ENCODE results near the gene SPATS2L.

SPATS2L gene

GRCh38 chr2:200525066-200525465 lies 218.6 kb downstream of the SPATS2L start:
- no peak for DNase-seq (ENCODE audit: low read depth)
- no peak for TF ChIP-seq CTCF (IDR thresholded peaks at IDR 0.05; ENCODE audit: insufficient read depth, low read depth, low read length, missing control alignments)
- H3K4me3 ChIP-seq (ENCODE audit: low read length) = no peak overlapping the region

GRCh38 chr2:200525551-200525881 lies 219.0 kb downstream of the SPATS2L start:
- TF ChIP-seq CTCF (IDR thresholded peaks at IDR 0.05; ENCODE audit: insufficient read depth, low read depth, low read length, missing control alignments) = no peak
- peak overlapping the region; percentile 88 for H3K4me3 ChIP-seq (ENCODE audit: low read length)
- no peak for DNase-seq (ENCODE audit: low read depth)

- peak; percentile 16 for TF ChIP-seq CTCF (IDR thresholded peaks at IDR 0.05; ENCODE audit: insufficient read depth, low read depth, low read length, missing control alignments)
- H3K4me3 ChIP-seq (ENCODE audit: low read length) = peak within 1 kb of the TSS; percentile 88
- DNase-seq (ENCODE audit: low read depth) = peak; percentile 97
These were observed 219.6 kb downstream of the SPATS2L start, which contains the start of gene SGO2 for GRCh38 chr2:200525882-200526651. Gene SGO2 (plus strand): TSS chr2:200526207. CDS start chr2:200532976, 6,769 bp downstream.

- no peak for TF ChIP-seq CTCF (IDR thresholded peaks at IDR 0.05; ENCODE audit: insufficient read depth, low read depth, low read length, missing control alignments)
- DNase-seq (ENCODE audit: low read depth) = no peak
- H3K4me3 ChIP-seq (ENCODE audit: low read length) = no peak overlapping the region
These were observed 221.7 kb downstream of the SPATS2L start for GRCh38 chr2:200528228-200528627.
